GM19240 (cell line): ENCODE results near the gene CHCHD10.
"Not testable (repeated sequence)": the region's sequence is repeated elsewhere in the genome, so short reads cannot be mapped to it uniquely, and the experiment has no call there.

ENCODE experiments used
- DNase-seq: peaks from one replicate; pipeline ENCODE4 v3.0.0; 2011; ENCODE audit warnings: low spot score; ENCODE audit not compliant: insufficient read length

CHCHD10 gene

DNA sequence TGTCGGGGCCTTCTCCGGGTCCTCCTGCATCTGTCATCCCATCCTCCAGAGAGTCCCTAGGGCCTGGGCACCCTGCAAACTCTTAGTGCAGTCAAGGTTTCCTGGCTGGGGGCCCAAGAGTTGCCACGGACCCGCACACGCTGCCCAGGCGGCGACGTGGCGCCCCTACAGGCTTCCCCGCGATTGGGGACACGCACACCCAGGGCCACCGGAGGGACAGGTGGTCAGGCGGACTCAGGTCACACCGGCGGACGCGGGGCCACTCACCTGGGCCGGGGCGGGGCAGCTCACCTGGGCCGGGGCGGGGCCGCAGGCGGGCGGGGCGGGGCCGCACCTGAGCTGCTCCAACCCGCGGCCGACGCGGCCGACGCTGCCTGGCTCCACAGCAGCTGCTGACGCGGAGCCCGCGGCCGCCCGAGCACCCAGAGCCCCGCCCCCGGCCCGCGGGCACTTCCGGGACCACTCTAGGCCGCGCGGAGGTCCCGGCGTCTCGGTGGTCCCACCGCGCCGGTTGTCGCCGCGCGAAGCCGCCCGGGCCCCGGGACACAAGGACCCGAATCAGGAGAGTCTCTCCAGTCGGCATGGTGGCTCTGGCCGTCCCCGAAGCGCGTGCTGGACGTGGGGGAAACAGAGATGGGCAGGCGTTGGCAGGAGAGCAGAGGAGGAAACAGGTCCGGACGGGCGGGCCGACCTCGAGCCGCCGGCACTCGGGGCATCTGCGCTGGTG, 16.9 kb downstream of the CHCHD10 start, which contains the start of gene ZNF70:
Gene ZNF70, minus strand, starts transcription at position 399 of the 727 bp plus-strand sequence. CDS start 5,972 bp downstream, outside the sequence.
- peak; percentile 82 for DNase-seq

DNA sequence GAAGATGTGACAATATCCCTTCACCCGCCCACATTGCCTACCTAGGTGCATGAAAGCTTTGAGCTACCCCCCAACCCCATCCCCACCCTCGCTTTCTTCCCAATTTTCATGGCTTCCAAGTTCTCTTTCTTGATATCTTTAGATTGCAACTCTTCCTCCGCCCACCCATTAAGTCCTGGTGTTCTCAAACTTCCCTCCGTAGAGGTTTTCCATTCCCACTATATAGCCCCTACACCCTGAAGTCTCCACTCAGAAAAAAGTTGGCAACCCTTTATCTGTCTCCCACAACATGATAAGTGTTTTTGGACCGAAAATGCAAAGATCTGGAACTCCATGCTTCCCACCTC, 17.4 kb downstream of the CHCHD10 start:
- DNase-seq: no peak

DNA sequence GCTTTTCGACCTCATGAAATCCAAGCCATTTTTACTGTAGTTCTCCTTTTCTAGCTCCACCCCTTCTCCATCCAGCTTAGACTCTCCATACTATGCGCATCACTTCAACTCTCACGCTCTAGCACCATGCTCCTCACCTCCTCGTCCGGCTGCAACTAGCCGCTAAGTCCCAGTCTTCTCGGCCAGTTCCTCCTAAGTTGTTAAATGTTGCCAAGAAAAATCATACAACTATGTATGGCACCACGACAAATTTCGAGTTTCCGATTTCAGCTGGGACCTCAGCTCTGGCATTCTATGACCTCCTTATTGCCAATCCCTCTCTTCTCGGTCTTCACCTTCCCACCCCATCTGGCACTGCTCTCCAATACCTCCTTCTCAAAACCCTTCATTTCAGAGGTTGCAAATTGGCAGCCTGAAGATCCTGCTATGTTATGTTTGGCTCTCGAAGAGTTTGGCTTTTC, 17.9 kb downstream of the CHCHD10 start:
- no peak for DNase-seq

DNA sequence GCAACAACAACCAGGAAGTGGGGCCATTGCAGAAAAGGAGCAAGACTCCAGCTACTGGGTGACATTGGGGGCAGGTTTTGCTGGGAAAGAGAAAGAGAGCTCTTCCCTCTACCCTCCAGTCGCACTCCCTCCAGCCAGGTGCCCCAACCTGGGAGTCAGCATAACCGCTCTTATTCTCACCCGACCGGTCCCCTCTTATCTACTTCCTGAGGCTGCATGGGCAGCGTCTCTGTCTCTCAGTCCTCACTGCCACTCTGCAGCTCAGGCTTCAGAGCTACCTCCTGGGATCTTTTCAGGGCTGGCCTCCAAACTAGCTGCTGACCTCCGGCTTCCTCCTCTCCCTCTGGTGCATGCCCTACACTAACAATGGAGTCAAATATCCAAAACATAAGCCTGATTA, 22.0 kb downstream of the CHCHD10 start:
- no peak for DNase-seq

DNA sequence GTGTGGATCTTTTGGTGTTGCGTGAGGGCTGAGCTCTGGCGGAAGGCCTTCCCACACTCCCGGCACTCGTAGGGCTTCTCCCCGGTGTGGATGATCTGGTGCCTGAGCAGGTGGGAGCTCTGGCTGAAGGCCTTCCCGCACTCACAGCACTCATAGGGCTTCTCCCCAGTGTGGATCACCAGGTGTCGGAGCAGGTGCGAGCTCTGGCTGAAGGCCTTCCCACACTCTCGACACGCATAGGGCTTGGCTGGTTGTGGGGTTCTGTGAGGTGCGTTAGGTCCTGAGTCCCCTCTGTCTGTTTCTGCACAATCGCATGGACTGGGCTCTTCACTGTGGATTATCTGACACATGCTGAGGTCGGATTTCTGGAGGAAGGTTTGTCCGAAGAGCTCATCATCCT, 23.3 kb downstream of the CHCHD10 start:
- DNase-seq: no peak

DNA sequence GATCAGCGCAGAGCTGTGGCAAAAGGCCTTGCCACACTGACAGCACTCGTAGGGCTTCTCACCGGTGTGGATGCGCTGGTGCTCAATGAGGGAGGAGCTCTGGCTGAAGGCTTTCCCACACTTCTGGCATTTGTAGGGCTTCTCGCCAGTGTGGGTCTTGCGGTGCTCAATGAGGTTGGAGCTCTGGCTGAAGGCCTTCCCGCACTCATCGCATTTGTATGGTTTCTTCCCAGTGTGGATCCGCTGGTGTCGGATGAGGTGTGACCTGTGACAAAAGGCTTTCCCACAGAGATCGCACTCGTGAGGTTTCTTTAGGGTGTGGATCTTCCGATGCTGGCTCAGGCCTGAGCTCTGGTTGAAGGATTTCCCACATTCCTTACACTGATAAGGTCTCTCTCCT, 23.8 kb downstream of the CHCHD10 start:
- DNase-seq: no peak

DNA sequence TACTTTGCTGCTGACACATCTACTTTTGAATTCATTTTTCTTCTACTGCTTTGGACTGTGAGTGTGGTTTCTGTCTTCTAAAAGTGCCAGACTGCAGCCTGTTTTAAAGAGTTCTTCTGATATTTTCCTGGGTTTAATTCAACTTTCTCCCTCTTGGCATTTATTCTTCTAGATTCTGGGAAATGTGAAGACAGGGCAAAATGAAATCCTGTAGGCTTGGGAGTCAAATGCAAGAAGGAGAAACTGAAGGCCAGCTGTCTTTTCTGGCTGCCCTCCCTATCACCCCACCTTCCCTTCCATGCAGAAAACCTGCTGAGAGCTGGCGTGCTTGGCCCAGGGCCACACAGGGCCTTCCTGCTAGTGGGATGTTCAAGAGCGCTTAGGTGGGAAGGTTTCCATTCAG, 24.5 kb downstream of the CHCHD10 start:
- DNase-seq: no peak

DNA sequence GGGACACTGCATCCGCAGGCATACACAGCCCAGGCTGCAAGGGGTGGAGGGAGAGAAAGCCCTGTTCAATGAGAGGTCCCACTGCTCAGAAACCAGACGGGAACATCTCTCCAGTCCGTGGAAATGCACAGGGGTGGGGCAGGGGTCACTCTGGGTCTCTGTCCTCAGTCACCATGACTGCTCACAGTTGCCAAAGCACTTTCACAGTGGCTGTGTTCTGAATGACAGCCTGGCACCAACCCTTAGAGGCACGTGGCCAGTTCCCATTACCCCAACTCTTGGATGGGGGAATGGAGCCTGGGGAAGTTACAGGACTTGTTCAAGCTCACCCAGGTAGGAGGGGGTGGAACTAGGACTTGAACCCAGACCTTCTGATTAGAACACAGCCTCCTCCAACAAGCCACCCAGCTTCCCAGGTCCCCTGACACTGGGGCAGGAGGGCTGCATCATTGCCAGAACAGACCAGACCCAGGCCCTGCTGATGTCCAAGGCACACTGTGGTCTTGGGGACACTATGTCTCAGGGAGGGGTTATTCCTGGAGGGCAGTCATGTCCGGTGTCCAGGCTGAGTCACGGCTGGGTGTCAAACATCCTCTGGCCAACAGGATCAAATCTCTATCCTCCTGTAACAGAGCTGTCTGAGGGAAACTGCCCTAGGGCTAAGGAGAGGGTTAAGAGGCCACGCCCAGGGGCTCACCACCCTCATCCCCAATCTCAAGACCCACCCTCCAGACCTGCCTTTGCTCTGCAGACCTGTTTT, 25.1 kb downstream of the CHCHD10 start:
- no peak for DNase-seq

DNA sequence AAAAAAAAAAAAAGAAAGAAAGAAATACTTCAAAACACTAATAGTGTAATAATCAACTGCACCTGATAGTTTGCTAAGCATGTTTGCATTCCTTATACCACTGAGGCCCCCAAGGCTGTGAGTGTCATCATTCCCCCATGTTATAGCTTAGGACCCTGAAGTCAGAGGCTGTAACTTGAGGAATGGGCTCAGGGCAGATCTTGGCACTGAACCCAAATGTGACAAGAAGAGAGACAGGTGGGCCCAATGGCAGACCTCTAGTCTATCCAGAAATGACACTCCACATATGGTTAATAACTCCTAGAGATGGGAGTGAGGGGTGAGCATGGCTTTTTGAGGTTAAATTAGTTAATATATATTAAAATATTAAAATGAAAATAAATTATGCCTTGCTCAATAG, 30.1 kb downstream of the CHCHD10 start:
- no peak for DNase-seq

DNA sequence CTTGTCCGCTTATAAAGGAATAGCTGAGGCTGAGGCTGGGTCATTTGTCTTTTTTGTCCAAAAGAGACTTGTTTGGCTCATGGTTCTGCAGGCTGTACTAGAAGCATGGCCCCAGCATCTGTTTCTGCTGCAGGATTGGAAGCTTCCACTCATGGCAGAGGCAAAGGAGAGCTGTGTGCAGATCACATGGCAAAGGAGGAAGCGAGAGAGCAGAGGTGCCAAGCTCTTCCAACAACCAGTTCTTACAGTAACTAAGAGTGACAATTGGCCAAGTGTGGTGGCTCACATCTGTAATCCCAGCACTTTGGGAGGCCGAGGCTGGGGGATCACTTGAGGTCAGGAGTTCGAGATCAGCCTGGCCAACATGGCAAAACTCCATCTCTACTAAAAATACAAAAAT, 39.7 kb downstream of the CHCHD10 start:
- not testable (repeated sequence) for DNase-seq

DNA sequence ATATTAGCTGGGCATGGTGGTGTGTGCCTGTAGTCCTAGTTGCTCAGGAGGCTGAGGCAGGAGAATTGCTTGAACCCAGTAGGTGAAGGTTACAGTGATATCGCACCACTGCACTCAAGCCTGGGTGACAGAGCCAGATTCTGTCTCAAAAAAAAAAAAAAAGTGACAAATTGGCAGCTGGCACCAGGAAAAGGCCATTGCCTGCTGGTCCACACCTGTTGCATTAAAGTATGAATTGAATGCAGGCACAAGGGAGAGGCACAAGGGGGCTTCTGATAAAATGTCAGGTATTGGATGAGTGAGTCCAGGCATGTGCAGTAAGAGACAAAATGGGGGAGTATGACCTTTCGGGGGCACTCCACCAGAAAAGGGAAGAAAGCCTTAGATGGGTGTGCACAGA, 45.0 kb downstream of the CHCHD10 start:
- no peak for DNase-seq

DNA sequence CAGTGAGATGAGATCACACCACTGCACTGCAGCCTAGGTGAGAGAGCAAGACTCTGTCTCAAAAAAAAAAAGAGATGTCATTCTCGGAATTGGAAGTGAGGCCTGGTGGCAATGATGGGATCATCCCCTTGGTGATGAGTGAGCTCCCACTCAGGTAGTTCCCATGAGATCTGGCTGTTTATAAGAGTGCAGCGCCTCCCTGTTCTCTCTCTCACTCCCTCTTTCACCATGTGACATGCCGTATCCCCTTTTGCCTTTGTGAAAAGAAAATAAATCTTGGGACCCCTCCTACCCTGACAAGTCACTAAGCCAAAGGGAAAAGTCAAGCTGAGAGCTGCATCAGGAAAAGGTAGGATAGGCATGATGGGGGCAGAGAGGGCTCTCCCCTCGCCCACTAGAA, 45.6 kb downstream of the CHCHD10 start:
- DNase-seq: no peak

DNA sequence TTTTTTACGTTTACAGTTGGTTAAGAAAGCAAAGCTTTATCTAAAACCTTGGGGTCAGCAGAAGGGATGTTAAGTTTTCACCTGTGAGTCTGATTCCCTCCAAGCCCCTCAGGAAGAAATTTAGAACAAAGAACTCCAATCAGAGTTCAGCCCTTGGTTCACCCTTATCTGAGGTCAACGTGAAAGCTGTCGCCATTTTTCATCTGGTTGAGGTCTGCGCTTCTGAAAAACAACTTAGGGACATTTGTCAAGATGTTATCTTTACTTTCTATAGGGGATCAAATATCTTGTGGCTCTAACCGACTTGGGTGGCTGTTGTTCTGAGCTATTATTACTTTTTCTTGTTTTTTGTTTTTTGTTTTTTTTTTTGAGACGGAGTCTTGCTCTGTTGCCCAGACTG, 46.9 kb downstream of the CHCHD10 start:
- DNase-seq: no peak

DNA sequence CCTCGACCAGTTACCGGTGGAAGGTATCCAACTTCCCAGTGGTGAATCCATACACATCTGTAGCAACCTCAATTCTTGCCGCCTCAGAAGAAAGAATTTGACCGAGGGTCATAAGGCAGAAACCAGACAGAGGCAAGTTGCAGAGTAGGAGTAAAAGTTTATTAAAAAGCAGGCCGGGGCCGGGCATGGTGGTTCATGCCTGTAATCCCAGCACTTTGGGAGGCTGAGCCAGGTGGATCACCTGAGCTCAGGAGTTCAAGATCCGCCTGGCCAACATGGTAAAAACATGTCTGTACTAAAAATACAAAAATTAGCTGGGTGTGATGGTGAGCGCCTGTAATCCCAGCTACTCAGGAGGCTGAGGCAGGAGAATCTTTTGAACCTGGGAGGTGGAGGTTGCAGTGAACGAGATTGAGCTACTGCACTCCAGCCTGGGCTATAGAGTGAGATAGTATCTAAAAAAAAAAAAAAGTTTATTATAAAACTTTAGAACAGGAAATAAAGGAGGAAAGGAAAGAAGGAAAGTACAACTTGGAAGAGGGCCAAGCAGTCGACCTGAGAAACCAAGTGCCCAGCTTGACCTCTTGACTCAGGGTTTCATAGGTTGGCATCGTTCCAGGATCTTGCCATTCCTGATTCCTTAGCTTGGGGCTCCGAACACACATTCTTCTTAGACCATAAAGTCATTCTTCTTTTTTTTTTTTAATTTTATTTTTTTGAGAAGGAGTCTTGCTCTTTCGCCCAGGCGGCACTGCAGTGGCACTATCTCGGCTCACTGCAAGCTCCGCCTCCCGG, 49.2 kb downstream of the CHCHD10 start:
- no peak for DNase-seq

DNA sequence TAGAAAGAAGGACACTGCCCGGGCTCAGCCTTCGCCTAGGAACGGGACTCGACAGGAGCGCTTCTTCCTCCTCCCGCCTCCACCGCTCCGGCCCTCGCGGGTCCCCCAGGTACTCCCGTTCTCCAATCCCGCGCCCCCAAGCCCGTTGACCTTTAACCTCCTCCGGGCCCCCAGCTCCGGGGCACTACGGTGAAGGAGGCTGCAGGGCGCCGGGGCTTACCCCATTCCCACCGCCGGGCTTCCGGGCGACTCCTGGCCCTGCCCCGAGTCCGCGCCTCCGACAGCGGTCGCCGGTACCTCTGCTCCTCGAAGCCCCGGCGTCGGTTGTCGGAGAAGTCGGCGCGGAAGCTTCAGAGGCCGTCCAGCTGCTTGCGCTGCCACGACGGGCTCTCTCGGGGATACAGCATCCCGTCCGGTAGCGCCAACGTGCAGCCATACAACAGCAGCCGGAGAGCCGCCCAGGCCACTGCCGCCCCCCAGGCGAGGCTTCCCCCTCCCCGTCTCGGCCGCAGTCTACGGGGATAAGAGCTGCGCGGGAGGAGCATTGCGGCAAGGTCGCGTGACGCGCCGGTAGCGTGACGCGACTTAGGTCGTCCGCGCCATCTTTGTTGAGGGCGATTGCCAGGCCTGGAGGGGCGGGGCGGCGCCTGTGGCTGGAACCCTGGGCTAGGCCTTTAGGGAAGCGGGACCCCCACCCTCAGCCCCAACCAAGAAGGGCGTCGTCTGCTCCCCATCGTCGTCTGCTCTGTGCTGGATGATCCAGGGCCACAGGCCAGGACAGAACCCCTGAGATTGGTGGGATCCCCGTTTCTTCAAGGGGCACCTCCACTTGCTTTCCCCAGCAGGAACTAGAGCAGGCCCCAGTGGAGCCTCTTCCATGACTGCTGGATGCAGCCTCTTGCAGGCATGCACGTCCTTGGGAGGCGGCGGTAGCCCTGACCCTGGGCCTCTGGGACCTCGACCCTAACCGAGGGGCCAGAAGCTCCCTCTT, 50.7 kb downstream of the CHCHD10 start:
- DNase-seq: peak; percentile 63
